Nephron progenitor cell (in vitro differentiated cells): ENCODE results near the gene CCDC80.

Experiments used
- DNase-seq: peaks from one replicate; pipeline ENCODE4 v3.0.0; 2021
- H3K27ac Mint-ChIP-seq: 2 replicates; pipeline ENCODE4 v1.8.0; 2021; ENCODE audit warnings: mild to moderate bottlenecking, moderate library complexity, mixed read lengths
- H3K27me3 Mint-ChIP-seq: 2 replicates; pipeline ENCODE4 v1.8.0; 2021; ENCODE audit warnings: mild to moderate bottlenecking, low read depth, mixed read lengths; ENCODE audit not compliant: poor library complexity
- H3K36me3 Mint-ChIP-seq: 2 replicates; pipeline ENCODE4 v1.8.0; 2021; ENCODE audit warnings: low read depth, mixed read lengths
- H3K4me1 Mint-ChIP-seq: 2 replicates; pipeline ENCODE4 v1.8.0; 2021; ENCODE audit warnings: mixed read lengths
- H3K4me3 Mint-ChIP-seq: 2 replicates; pipeline ENCODE4 v1.8.0; 2021; ENCODE audit warnings: mild to moderate bottlenecking, moderate library complexity, mixed read lengths
- H3K9me3 Mint-ChIP-seq: 2 replicates; pipeline ENCODE4 v1.8.0; 2021; ENCODE audit warnings: mild to moderate bottlenecking, moderate library complexity, mixed read lengths
- CTCF ChIP-seq: fragments of 200-600 bp; sonication (generic); IDR thresholded peaks from 2 replicates; pipeline ENCODE4 v1.5.0; 2021; ENCODE audit warnings: antibody characterized with exemption

Gene CCDC80

GRCh38 chr3:112682361-112682760, 41.4 kb upstream of the CCDC80 start:
- no peak for TF ChIP-seq CTCF
- DNase-seq = no peak
- Mint-ChIP-seq H3K4me1 (peaks cover 1% of the 10 kb centered on the region), H3K4me3 (no peak overlapping the region), H3K27ac (no peak overlapping the region), H3K36me3 (no peaks in the 10 kb centered on the region), H3K27me3 (peaks cover 2% of the 10 kb centered on the region), H3K9me3 (no peaks in the 10 kb centered on the region)

- Mint-ChIP-seq H3K36me3 (no peaks in the 10 kb centered on the region), H3K27me3 (peaks cover 2% of the 10 kb centered on the region), H3K9me3 (no peaks in the 10 kb centered on the region), H3K4me3 (no peak overlapping the region), H3K4me1 (peaks cover 5% of the 10 kb centered on the region), H3K27ac (no peak overlapping the region)
- no peak for DNase-seq
- TF ChIP-seq CTCF = no peak
Observed at GRCh38 chr3:112681822-112682325, 40.9 kb upstream of the CCDC80 start.

- Mint-ChIP-seq H3K27ac (peak overlapping the region; percentile 40), H3K4me1 (peaks cover 28% of the 10 kb centered on the region)
- peak; percentile 6 for DNase-seq
Observed at GRCh38 chr3:112676659-112677234, 35.8 kb upstream of the CCDC80 start.

GRCh38 chr3:112675943-112676535, 35.1 kb upstream of the CCDC80 start:
- DNase-seq = no peak
- peaks cover 28% of the 10 kb centered on the region for H3K4me1 Mint-ChIP-seq

More at GRCh38 chr3:112676659-112677234, 35.8 kb upstream of the CCDC80 start:
- no peak overlapping the region for H3K4me3 Mint-ChIP-seq
- no peaks in the 10 kb centered on the region for H3K36me3 Mint-ChIP-seq
- H3K27me3 Mint-ChIP-seq = peaks cover 5% of the 10 kb centered on the region
- TF ChIP-seq CTCF = no peak
- H3K9me3 Mint-ChIP-seq = no peaks in the 10 kb centered on the region

GRCh38 chr3:112675349-112675748, 34.4 kb upstream of the CCDC80 start:
- H3K4me1 Mint-ChIP-seq = peaks cover 28% of the 10 kb centered on the region
- H3K27ac Mint-ChIP-seq = peak overlapping the region; percentile 88
- no peaks in the 10 kb centered on the region for H3K36me3 Mint-ChIP-seq
- TF ChIP-seq CTCF = no peak
- DNase-seq = no peak
- no peaks in the 10 kb centered on the region for H3K9me3 Mint-ChIP-seq
- no peak overlapping the region for H3K4me3 Mint-ChIP-seq
- H3K27me3 Mint-ChIP-seq = peaks cover 5% of the 10 kb centered on the region

More at GRCh38 chr3:112675943-112676535, 35.1 kb upstream of the CCDC80 start:
- Mint-ChIP-seq H3K9me3 (no peaks in the 10 kb centered on the region), H3K36me3 (no peaks in the 10 kb centered on the region), H3K27me3 (peaks cover 5% of the 10 kb centered on the region), H3K4me3 (no peak overlapping the region), H3K27ac (no peak overlapping the region)
- TF ChIP-seq CTCF = no peak
